GM21528 (cell line): Measurements from ENCODE around the gene ADAMTS10.
"Not testable (repeated sequence)": the region's sequence is repeated elsewhere in the genome, so short reads cannot be mapped to it uniquely, and the experiment has no call there.

Source experiments
- ATAC-seq: cut with Tn5 transposase; IDR thresholded peaks from one replicate; pipeline ENCODE4 v1.9.1; 2021; ENCODE audit warnings: mild to moderate bottlenecking, moderate library complexity; ENCODE audit not compliant: unreplicated experiment, low FRiP score

ADAMTS10 gene

DNA sequence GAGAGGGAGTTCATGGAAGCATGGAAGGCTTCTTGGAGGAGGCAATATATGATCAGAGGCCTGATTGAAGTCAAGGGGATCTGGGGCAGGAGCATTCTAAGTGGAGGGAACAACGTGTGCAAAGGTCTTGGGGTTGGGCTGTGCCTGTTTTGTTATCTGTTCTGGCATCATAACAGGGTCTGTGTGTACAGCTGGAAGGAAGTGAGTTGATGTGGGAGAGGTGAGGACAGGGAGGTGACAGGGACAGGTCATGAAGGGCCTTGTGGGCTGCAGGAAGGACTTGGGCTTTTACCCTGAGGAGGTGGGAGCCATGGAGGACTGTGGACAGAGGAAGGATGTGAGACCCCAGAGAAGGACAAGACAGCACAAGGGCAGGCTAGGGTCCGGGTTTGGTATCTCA lies 18.7 kb upstream of the ADAMTS10 start:
- no peak for ATAC-seq

DNA sequence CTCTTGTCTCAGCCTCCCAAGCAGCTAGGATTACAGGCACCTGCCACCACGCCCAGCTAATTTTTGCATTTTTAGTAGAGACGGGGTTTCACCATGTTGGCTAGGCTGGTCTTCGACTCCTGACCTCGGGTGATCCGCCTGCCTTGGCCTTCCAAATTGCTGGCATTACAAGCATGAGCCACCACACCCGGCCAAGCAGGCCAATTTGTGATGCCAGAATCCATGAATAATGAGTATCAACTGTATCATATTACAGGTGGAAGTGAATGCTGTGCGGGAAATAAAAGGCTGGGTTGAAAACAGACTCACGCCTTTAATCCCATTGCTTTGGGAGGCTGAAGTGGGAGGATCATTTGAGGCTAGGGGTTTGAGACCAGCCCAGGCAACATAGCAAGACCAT lies 16.3 kb upstream of the ADAMTS10 start:
- no peak for ATAC-seq

DNA sequence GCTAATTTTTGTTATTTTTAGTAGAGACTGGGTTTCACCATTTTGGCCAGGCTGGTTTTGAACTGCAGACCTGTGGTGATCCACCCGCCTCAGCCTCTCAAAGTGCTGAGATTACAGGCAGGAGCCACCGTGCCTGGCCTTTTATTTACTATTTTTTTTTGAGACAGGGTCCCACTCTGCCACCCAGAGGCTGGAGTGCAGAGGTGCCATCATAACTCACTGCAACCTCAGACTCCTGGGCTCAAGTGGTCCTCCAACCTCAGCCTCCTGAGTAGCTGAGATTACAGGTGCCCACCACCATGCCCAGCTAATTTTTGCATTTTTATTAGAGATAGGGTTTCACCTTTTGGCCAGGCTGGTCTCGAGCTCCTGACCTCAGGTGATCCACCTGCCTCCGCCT lies 12.4 kb upstream of the ADAMTS10 start:
- not testable (repeated sequence) for ATAC-seq

DNA sequence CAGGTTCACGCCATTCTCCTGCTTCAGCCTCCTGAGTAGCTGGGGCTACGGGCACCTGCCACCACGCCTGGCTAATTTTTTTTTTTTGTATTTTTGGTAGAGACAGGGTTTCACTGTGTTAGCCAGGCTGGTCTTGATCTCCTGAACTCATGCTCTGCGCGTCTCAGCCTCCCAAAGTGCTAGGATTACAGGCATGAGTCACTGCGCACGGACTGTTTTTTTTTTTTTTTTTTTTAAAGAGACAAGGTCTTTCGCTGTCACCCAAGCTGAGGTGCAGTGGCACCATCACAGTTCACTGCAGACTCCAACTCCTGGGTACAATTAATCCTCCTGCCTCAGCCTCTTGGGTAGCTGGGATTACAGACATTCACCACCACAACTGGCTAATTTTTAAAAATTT lies 8.2 kb upstream of the ADAMTS10 start:
- no peak for ATAC-seq

DNA sequence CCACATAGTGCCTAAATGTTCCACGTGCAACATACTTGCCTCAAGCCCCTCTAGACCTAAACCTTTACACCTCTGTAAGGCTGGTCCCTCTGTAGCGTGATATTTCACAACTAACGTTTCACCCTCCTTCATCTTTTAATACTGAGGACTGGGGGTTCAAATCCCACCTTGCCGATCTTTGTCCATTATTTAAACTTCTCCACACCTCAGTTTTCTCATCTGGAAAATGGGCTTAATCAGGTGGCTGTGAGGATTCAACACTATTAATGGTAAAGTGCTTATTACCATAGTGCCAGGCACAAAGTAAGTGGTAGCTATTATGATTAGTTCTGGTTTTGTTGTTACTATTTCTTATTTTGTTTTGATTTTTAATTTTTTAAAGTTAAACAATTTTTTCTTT lies 7.5 kb upstream of the ADAMTS10 start:
- no peak for ATAC-seq

DNA sequence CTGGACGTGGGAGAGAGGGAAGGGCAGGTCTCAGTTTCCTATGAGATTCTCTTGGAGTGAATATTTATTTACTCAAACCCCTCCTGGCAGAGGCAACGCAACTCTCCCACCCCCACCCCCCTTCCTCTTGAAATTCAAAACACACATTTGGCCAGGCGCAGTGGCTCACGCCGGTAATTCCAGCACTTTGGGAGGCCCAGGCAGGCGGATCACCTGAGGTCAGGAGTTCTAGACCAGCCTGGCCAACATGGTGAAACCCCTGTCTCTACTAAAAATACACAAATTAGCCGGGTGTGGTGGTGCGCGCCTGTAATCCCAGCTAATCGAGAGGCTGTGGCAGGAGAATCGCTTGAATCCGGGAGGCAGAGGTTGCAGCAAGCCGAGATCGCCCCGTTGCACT lies 6.8 kb upstream of the ADAMTS10 start:
- ATAC-seq: not testable (repeated sequence)

DNA sequence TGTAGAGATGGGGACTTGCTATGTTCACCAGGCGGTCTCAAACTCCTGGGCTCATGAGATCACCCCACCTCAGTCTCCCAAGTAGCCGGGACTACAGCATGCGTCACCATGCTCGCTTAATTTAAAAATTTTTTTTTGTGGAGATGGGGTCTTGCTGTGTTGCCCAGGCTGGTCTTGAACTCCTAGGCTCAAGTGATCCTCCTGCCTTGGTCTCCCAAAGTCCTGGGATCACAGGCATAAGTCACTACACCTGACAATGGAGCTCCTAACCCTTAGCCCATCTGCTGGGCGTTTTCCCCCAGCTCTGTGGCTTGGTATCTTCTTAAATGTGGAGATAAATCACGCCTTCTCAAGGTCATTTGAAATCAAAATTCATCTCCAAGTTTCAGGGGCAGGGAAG lies 6.3 kb upstream of the ADAMTS10 start:
- ATAC-seq: no peak

DNA sequence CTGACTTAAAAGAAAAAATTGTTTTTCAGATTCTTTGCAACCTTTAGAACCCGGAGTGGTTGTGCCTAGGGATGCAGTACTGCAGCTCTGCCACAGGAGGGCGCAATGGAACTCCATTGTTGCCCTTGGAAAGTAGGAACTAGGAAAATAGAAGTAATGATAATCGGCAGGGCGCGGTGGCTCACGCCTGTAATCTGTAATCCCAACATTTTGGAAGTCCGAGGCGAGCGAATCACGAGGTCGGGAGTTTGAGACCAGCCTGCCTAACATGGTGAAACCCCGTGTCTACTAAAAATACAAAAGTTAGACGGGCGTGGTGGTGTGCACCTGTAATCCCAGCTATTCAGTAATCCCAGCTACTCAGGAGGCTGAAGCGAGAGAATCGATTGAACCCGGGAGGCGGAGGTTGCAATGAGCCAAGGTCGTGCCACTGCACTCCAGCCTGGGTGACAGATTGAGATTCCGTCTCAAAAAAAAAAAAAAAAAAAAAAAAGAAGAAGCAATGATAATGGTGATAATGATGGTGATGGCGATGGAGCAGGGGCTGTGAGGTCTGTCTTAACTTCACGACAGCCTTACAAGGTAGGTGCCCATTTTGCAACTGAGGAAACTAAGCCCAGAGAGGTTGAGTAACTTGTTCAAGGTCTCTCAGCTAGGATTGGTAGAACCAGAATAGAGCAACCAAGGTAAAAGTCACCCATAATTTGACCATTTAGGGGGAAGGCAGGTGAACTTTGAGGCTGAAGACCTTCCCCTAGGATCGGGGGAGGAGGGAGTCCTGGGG lies 5.5 kb upstream of the ADAMTS10 start:
- ATAC-seq: no peak

DNA sequence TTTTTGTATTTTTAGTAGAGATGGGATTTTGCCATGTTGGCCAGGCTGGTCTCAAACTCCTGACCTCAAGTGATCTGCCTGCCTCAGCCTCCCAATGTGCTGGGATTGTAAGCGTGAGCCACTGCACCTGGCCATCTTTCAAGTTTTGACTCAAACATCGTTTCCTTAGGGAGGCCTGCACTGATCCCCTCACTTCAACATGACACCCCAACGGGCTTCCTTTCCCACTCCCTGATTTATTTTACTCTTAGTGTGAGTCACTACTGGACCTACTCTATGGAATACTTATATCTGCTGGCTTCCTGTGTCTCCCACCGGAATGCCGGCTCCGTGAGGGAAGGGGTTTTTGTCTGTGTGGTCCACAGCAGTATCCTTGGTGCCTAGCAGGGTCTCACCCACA lies 4.5 kb upstream of the ADAMTS10 start:
- ATAC-seq: no peak

DNA sequence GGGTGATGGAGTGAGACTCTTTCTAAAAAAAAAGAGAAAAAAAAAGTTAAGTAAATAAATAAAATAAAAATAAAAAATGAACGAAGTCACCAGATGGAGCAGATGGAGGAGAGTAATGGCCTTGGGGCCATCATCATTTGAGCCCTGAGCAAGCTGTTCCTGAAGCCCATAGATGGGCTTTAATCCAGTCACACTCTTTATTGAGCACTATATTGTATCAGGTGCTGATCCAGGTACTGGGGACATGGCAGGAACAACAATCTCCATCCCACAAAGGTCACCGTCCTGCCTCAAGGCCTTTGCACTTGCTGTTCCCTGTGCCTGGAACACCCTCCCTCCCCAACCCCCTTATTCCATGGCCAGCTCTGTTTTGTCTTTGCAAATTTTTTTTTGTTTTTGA lies 3.9 kb upstream of the ADAMTS10 start:
- no peak for ATAC-seq

DNA sequence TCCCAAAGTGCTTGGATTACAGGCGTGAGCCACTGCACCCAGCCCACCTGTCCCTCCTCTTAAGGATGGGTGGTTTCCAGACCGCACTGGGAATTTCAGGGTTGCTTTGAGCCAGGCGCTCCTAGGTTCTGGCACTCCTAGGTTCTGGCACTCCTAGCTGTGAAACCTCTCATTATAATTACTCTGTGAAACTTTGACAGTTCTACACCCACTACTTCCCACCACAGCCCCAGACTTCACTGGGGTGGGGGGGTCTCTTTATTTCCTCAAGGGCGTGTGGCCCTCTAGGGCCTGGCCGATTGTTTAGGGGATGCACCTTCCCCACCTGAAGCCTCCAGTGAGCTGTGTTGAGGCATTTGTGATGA lies 2.3 kb upstream of the ADAMTS10 start:
- no peak for ATAC-seq

DNA sequence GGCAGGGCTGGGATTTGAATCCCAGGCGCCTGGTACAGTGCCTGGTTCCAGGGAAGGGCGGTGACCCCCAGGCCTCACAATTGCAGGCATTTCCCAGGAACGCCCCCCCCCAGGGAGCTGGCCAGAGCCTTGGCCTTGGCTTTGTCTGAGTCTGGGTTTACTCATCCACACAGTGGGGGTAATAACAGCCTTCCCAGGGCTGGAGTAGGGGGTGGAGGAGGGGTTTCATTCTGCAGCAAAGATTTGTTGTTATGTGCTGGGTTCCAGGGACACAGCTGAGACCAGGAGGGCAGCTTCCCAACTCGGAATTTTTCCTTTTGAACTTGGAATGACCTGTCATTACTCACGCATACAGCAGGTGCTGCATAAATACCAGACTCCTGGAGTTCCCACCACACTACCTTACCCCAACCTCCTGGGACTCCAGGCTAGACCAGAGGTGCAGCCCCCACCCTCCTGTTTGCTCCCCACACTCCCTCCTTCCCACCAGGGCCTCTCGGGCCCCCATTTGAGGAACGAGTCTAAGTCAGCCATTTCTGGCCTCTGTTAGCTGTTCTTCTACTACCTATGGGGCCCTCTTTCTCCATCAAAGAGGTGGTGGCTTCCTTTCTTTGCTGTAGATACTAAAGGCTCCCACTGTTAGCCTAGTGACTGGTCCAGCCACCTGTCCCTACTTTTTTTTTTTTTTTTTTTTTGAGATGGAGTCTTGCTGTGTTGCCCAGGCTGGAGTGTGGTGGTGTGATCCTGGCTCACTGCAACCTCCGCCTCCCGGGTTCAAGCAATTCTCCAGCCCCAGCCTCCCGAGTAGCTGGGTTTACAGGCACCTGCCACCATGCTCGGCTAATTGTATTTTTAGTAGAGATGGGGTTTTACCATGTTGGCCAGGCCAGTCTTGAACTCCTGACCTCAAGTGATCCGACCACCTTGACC lies 1.6 kb upstream of the ADAMTS10 start:
- no peak for ATAC-seq

DNA sequence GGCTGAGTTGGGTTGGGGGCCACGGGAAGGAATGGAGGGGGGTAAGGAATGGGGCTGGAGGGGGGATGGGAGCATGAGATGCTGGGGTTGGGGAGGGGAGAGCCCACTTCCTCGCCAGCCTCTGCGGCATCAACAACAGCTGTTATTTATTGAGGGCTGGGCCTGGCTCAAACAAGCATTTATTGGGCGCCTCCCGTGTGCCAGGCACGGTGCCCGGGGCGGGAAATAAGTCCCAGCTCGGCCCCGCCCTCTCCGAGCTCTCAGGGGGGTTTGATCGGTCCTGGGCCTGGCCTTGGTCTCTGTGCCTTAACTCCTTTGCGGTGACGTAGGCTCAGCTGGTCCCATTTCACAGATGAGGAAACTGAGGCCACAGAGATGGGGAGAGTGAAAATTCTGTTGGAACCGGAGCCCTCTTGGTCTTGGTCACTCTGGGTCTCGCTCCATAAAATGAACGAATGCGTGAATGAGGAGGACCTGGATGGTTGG lies 919 bp upstream of the ADAMTS10 start:
- no peak for ATAC-seq

DNA sequence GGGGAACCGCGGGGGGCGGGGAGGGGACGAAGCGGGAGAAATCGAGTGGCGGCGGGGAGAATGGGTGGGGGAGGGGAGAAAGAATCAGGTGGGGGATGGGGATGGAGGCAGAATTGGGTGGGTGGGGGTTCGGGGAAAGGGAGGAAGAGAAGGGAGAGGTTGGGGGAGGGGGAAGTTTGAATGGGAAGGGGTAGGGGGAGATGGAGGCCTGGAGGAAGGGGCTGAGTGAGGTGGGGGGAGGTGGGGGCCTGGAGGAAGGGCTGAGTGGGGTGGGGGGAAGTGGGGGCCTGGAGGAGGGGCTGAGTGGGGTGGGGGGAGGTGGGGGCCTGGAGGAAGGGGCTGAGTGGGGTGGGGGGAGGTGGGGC lies 403 bp upstream of the ADAMTS10 start:
- no peak for ATAC-seq

DNA sequence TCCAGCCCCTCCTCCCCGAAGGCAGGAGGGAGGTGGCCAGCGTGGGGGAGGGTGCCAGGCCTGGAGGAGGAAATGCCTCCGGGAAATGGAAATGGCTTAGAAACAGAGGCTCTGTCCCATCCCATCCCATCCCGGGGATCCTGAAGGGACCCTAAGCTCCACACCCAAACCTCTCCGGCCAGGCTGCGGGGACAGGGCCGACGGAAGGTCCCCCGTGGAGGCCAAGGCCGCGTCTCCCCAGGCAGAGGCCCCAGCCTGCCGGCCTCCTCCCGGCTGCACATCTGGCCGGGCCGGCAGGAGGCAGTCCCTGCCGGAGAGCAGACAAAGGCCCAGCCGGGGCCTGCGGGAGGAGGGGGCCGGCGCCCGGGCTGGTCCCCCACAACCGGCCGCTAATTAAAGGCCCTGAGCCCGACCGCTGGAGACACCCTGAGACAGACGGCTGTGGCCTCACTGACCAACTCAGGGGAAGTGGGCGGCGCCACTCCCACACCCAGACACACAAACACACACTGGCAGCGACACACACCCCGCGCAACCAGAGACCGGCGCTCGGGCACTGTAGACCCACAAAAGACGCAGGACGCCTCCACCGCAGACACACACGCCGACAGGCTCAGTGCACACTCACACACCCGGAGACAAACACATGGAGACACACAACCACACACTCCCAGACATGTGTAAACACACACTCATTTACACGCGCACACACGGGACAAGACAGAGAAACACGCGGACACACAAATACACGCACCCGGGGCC lies 1.1 kb downstream of the ADAMTS10 start:
- ATAC-seq: no peak

DNA sequence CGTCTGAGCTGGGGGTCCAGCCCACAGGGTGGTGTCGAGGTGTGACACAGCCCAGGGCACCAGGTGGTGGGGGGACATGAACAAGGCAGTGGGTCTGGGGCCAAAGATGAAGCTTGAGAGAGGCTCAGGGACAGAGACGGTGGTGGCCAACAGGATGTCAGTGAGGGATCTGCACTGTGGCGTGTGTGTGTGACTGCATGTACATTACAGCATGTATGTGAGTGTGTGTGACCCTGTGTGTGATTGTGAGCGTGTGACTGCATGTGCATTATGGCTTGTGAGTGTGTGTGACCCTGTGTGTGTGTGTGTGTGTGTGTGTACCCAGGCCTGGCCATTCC lies 1.6 kb downstream of the ADAMTS10 start:
- no peak for ATAC-seq

DNA sequence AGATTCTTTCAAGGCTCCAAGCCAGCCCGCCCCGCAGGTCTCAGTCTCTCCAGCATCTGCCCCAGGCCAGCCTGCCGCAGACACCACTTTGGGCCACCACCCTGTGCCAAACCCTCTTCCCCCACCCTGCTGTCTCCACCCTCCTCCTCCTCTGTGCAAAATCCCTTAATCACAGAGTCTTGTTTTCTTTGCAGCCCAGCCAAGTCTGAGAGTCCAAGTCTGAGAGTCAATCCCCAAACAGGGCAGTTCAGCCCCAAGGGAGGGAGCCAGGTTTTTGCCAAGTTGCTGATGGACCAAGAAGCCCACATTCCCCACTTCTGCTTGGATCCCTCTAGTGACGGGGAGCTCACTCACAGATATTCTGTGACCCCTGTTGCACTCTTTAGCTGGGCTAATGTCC lies 3.1 kb downstream of the ADAMTS10 start:
- no peak for ATAC-seq

DNA sequence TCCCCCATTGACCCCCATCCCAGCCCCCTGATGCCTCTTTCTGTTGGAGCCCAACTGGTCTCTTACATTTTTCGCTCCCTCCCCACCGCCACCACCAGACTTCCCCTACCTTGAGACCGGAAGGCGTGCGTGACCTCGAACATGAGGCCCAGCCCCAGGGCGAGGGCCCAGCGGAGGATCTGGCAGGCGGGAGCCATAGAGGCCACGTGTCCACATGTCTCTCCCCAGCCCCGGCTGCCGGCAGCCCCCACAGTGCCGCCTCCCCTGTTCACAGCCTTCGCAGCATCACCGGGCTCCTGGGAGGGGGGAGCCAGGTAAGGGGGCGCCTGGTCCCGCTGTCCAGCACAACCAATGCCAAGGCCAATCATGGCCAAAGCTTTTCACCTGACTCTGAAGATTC lies 5.0 kb downstream of the ADAMTS10 start:
- no peak for ATAC-seq

DNA sequence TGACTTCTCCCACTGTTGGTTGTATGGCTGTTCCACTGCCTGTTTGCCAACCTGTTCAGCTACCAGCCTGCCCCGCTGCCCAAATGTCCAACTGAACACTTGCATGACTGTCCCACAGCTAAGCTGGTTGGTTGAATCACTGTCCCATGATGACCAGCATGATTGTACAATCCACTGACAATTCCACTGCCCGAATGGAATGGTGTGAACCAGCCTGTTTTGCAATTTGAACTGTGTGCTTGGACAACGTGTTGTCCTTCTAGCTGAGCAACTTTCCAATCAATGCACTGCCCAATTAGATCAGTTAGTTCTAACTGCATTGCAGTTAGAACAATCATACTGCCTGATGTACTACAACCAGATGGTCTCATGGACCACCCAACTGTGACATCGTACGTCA lies 8.7 kb downstream of the ADAMTS10 start:
- no peak for ATAC-seq

DNA sequence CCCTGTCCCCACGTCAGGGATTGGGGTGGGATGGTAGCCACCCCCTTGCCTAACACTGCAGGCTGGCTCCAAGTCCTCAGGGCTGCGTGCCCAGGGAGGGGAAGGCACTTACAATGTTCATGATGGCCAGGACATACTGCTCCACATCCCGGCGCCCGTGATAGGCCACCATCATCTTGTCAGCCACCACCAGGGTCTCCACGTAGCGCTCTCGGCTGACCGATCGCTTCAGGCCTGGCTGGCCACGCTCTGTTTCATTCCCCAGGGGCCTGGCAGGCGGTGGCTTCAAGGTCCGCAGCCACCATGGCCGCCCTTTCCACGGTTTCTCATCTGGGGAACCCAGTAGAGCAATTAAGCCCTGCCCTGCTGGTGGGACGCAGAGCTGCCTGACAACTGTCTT lies 9.7 kb downstream of the ADAMTS10 start:
- no peak for ATAC-seq

DNA sequence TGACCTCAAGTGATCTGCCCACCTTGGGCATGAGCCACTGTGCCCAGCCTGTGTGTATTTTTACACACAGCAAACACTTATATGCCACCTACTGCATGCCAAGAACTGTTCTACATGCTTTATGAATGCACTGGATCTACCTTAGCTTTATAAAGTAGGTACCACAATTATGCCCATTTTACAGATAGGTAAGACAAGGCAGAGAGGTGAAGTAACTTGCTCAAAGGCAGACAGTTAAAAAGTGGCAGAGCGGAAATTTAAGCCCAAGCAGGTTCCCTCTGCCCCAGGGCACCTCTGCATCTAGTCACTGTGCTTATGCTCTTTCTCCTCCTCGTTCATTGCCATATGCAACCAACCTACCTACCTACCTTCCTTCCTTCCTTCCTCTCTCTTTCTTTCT lies 10.5 kb downstream of the ADAMTS10 start:
- ATAC-seq: no peak
